Measurements from ENCODE around the gene MYLK4.
A peak's percentile ranks its signal among the peaks of the same experiment; 100 is the strongest.

MYLK4 gene

GRCh38 chr6:2750832-2751231 is at the start of gene MYLK4:
Gene MYLK4 (minus strand): TSS chr6:2750922. CDS start chr6:2749294, 1,628 bp downstream.
- DNase-seq: no peak

- DNase-seq: no peak
Observed at GRCh38 chr6:2799936-2800527, 49.3 kb upstream of the MYLK4 start.

GRCh38 chr6:2798586-2799134 is 47.9 kb upstream of the MYLK4 start:
- DNase-seq: no peak

GRCh38 chr6:2797564-2798031 is 46.9 kb upstream of the MYLK4 start:
- no peak for DNase-seq

GRCh38 chr6:2796861-2797260 is 46.1 kb upstream of the MYLK4 start:
- DNase-seq: no peak

GRCh38 chr6:2795956-2796355 is 45.2 kb upstream of the MYLK4 start:
- DNase-seq: no peak

GRCh38 chr6:2795162-2795561 is 44.4 kb upstream of the MYLK4 start:
- no peak for DNase-seq

GRCh38 chr6:2794171-2794730 is 43.5 kb upstream of the MYLK4 start:
- no peak for DNase-seq

- DNase-seq: no peak
Observed at GRCh38 chr6:2793534-2794151, 42.9 kb upstream of the MYLK4 start.

- no peak for DNase-seq
Observed at GRCh38 chr6:2792330-2793110, 41.8 kb upstream of the MYLK4 start.

GRCh38 chr6:2791450-2791974 is 40.8 kb upstream of the MYLK4 start:
- no peak for DNase-seq

GRCh38 chr6:2790588-2791449 is 40.1 kb upstream of the MYLK4 start:
- peak; percentile 86 for DNase-seq

- no peak for DNase-seq
Observed at GRCh38 chr6:2786269-2786668, 35.5 kb upstream of the MYLK4 start.

- DNase-seq: no peak
Observed at GRCh38 chr6:2784930-2785329, 34.2 kb upstream of the MYLK4 start.

GRCh38 chr6:2784061-2784460 is 33.3 kb upstream of the MYLK4 start:
- no peak for DNase-seq

- no peak for DNase-seq
Observed at GRCh38 chr6:2783188-2783963, 32.7 kb upstream of the MYLK4 start.

- DNase-seq: no peak
Observed at GRCh38 chr6:2782825-2783187, 32.1 kb upstream of the MYLK4 start.

GRCh38 chr6:2782356-2782708 is 31.6 kb upstream of the MYLK4 start:
- no peak for DNase-seq

- no peak for DNase-seq
Observed at GRCh38 chr6:2781685-2782355, 31.1 kb upstream of the MYLK4 start.

- DNase-seq: no peak
Observed at GRCh38 chr6:2780102-2780737, 29.5 kb upstream of the MYLK4 start.
